GM19099 (cell line): Measurements from ENCODE around the gene GPR179.

Source experiments
- POLR2A ChIP-seq: IDR thresholded peaks from 3 replicates; pipeline ENCODE4 v1.6.1; 2011; ENCODE audit warnings: low read depth; ENCODE audit not compliant: insufficient read length; ENCODE audit errors: extremely low read depth

GPR179 gene

GRCh38 chr17:38343608-38344419 lies at the start of gene GPR179:
Gene GPR179, minus strand, starts transcription at chr17:38343956. Its CDS starts 167 bp downstream, at chr17:38343789.
- TF ChIP-seq POLR2A, result no peak

GRCh38 chr17:38379448-38379847 lies 35.7 kb upstream of the GPR179 start:
- TF ChIP-seq POLR2A, result no peak

- TF ChIP-seq POLR2A, result no peak
These were observed 25.5 kb upstream of the GPR179 start for GRCh38 chr17:38369124-38369886.

- TF ChIP-seq POLR2A, result no peak
These were observed 21.0 kb upstream of the GPR179 start for GRCh38 chr17:38364741-38365140.

- TF ChIP-seq POLR2A, result no peak
These were observed 19.3 kb upstream of the GPR179 start for GRCh38 chr17:38363016-38363415.

GRCh38 chr17:38361694-38362465 lies 18.1 kb upstream of the GPR179 start:
- TF ChIP-seq POLR2A, result no peak

GRCh38 chr17:38358586-38359513 lies 15.1 kb upstream of the GPR179 start:
- TF ChIP-seq POLR2A, result no peak

- no peak for TF ChIP-seq POLR2A
These were observed 13.8 kb upstream of the GPR179 start for GRCh38 chr17:38357486-38358123.

- TF ChIP-seq POLR2A, result no peak
These were observed 11.5 kb upstream of the GPR179 start for GRCh38 chr17:38355251-38355650.

- no peak for TF ChIP-seq POLR2A
These were observed 10.7 kb upstream of the GPR179 start for GRCh38 chr17:38354466-38354865.

GRCh38 chr17:38353668-38354067 lies 9.9 kb upstream of the GPR179 start:
- no peak for TF ChIP-seq POLR2A

GRCh38 chr17:38353086-38353604 lies 9.4 kb upstream of the GPR179 start:
- TF ChIP-seq POLR2A, result no peak

GRCh38 chr17:38352245-38353085 lies 8.7 kb upstream of the GPR179 start:
- TF ChIP-seq POLR2A, result no peak
